Measurements from ENCODE around the gene GGNBP2.

The GGNBP2 gene

GRCh38 chr17:36553459-36553858 lies 8.7 kb downstream of the GGNBP2 start:
- no peak for DNase-seq (ENCODE audit: low read depth, low spot score)

GRCh38 chr17:36566081-36566480 lies 21.4 kb downstream of the GGNBP2 start:
- no peak for DNase-seq (ENCODE audit: low read depth, low spot score)

GRCh38 chr17:36575028-36575427 lies 30.3 kb downstream of the GGNBP2 start:
- DNase-seq (ENCODE audit: low read depth, low spot score): no peak

GRCh38 chr17:36576793-36577192 lies 32.1 kb downstream of the GGNBP2 start:
- DNase-seq (ENCODE audit: low read depth, low spot score): no peak

GRCh38 chr17:36578671-36579070 lies 34.0 kb downstream of the GGNBP2 start:
- DNase-seq (ENCODE audit: low read depth, low spot score): no peak

- DNase-seq (ENCODE audit: low read depth, low spot score): no peak
These were observed 39.1 kb downstream of the GGNBP2 start for GRCh38 chr17:36583787-36584186.

- no peak for DNase-seq (ENCODE audit: low read depth, low spot score)
These were observed 41.4 kb downstream of the GGNBP2 start for GRCh38 chr17:36586138-36586537.

- DNase-seq (ENCODE audit: low read depth, low spot score): no peak
These were observed 45.4 kb downstream of the GGNBP2 start for GRCh38 chr17:36590082-36590481.

- no peak for DNase-seq (ENCODE audit: low read depth, low spot score)
These were observed 47.0 kb downstream of the GGNBP2 start, which contains the start of gene DHRS11 for GRCh38 chr17:36591434-36592315. Gene DHRS11 (plus strand): TSS chr17:36591879. CDS start chr17:36592010, 131 bp downstream.

- no peak for DNase-seq (ENCODE audit: low read depth, low spot score)
These were observed 47.6 kb downstream of the GGNBP2 start for GRCh38 chr17:36592316-36592715.

- no peak for DNase-seq (ENCODE audit: low read depth, low spot score)
These were observed 48.1 kb downstream of the GGNBP2 start for GRCh38 chr17:36592716-36593321.

- DNase-seq (ENCODE audit: low read depth, low spot score): no peak
These were observed 49.1 kb downstream of the GGNBP2 start for GRCh38 chr17:36593656-36594316.

- no peak for DNase-seq (ENCODE audit: low read depth, low spot score)
These were observed 50.1 kb downstream of the GGNBP2 start for GRCh38 chr17:36594626-36595401.

GRCh38 chr17:36597226-36597625 lies 52.5 kb downstream of the GGNBP2 start:
- DNase-seq (ENCODE audit: low read depth, low spot score): no peak

GRCh38 chr17:36597866-36598777 lies 53.4 kb downstream of the GGNBP2 start:
- no peak for DNase-seq (ENCODE audit: low read depth, low spot score)

- DNase-seq (ENCODE audit: low read depth, low spot score): no peak
These were observed 54.3 kb downstream of the GGNBP2 start for GRCh38 chr17:36598951-36599401.

- DNase-seq (ENCODE audit: low read depth, low spot score): no peak
These were observed 55.0 kb downstream of the GGNBP2 start for GRCh38 chr17:36599546-36600250.

GRCh38 chr17:36600465-36600864 lies 55.7 kb downstream of the GGNBP2 start:
- no peak for DNase-seq (ENCODE audit: low read depth, low spot score)

GRCh38 chr17:36600936-36601302 lies 56.2 kb downstream of the GGNBP2 start:
- DNase-seq (ENCODE audit: low read depth, low spot score): no peak

All from brain pericyte (primary cell).